ENCODE measurements around the gene HSPA9.

The HSPA9 gene

GRCh38 chr5:138504799-138505198 lies 70.4 kb downstream of the HSPA9 start:
- TF ChIP-seq FOXP2 (optimal IDR thresholded peaks at IDR 0.05; ENCODE audit: borderline replicate concordance, extremely low read depth, extremely low read length, insufficient read depth) = no peak
- TF ChIP-seq POLR2AphosphoS5 (IDR thresholded peaks at IDR 0.05; ENCODE audit: low read depth, low read length) = no peak
- no peak for TF ChIP-seq SIN3A (IDR thresholded peaks at IDR 0.05; ENCODE audit: borderline replicate concordance, insufficient read depth, low read length)
- TF ChIP-seq, protein P1, sequence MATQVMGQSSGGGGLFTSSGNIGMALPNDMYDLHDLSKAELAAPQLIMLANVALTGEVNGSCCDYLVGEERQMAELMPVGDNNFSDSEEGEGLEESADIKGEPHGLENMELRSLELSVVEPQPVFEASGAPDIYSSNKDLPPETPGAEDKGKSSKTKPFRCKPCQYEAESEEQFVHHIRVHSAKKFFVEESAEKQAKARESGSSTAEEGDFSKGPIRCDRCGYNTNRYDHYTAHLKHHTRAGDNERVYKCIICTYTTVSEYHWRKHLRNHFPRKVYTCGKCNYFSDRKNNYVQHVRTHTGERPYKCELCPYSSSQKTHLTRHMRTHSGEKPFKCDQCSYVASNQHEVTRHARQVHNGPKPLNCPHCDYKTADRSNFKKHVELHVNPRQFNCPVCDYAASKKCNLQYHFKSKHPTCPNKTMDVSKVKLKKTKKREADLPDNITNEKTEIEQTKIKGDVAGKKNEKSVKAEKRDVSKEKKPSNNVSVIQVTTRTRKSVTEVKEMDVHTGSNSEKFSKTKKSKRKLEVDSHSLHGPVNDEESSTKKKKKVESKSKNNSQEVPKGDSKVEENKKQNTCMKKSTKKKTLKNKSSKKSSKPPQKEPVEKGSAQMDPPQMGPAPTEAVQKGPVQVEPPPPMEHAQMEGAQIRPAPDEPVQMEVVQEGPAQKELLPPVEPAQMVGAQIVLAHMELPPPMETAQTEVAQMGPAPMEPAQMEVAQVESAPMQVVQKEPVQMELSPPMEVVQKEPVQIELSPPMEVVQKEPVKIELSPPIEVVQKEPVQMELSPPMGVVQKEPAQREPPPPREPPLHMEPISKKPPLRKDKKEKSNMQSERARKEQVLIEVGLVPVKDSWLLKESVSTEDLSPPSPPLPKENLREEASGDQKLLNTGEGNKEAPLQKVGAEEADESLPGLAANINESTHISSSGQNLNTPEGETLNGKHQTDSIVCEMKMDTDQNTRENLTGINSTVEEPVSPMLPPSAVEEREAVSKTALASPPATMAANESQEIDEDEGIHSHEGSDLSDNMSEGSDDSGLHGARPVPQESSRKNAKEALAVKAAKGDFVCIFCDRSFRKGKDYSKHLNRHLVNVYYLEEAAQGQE (IDR thresholded peaks at IDR 0.05; ENCODE audit: insufficient read depth in 1 of 2, low read depth in 2 of 2, low read length in 2 of 2) = no peak
- TF ChIP-seq TAF1 (IDR thresholded peaks at IDR 0.05; ENCODE audit: borderline replicate concordance, insufficient read depth, low read length) = no peak
